Measurements from ENCODE around the gene MRS2. TPM values are rescaled to one million over a fixed set of nuclear protein-coding genes. Genes with fewer than 3 reads are reported as not detected.
"Not testable (repeated sequence)": the region's sequence is repeated elsewhere in the genome, so short reads cannot be mapped to it uniquely, and the experiment has no call there.

The MRS2 gene
- total RNA-seq, 1 experiment from 2014 or later, result 37.3 TPM

DNA sequence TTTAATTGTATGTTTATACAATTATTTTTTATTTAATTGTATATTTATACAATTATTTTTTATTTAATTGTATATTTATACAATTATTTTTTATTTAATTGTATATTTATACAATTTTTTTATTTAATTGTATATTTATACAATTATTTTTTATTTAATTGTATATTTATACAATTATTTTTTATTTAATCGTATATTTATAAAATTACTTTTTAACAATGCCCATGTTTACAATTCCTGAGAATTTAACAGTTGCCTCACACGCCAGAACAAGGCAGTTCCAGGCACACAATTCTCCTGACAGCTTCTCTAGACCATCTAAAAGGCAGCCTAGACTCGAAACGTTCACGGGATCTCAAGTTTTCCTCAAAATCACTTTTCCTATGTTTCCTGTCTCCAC, 40.4 kb upstream of the MRS2 start:
- not testable (repeated sequence) for H3K4me3 ChIP-seq (ENCODE audit: low read length); H3K9me3 ChIP-seq (ENCODE audit: low read length); H3K4me2 ChIP-seq (ENCODE audit: low read depth, low read length, poor library complexity, severe bottlenecking); H2AFZ ChIP-seq (ENCODE audit: low read length); H4K20me1 ChIP-seq (ENCODE audit: insufficient read depth, low read depth, low read length); H3K4me1 ChIP-seq (ENCODE audit: low read length); H3K9me2 ChIP-seq (replicated peaks; ENCODE audit: insufficient read depth, low read length); H3K9ac ChIP-seq (ENCODE audit: low read length); H3K27me3 ChIP-seq (ENCODE audit: low read length); H3K27ac ChIP-seq (ENCODE audit: low read length); H3K79me2 ChIP-seq (ENCODE audit: low read length); DNase-seq; H3K36me3 ChIP-seq (ENCODE audit: insufficient read depth, low read length)

- not testable (repeated sequence) for H3K9ac ChIP-seq (ENCODE audit: low read length); DNase-seq; H2AFZ ChIP-seq (ENCODE audit: low read length); H3K4me2 ChIP-seq (ENCODE audit: low read depth, low read length, poor library complexity, severe bottlenecking); H3K9me2 ChIP-seq (replicated peaks; ENCODE audit: insufficient read depth, low read length); H3K27ac ChIP-seq (ENCODE audit: low read length); H3K9me3 ChIP-seq (ENCODE audit: low read length); H3K4me3 ChIP-seq (ENCODE audit: low read length); H3K4me1 ChIP-seq (ENCODE audit: low read length); H3K79me2 ChIP-seq (ENCODE audit: low read length); H4K20me1 ChIP-seq (ENCODE audit: insufficient read depth, low read depth, low read length); H3K27me3 ChIP-seq (ENCODE audit: low read length); H3K36me3 ChIP-seq (ENCODE audit: insufficient read depth, low read length)
Measured at GRCh38 chr6:24365103-24365633, 37.6 kb upstream of the MRS2 start.

- H3K79me2 ChIP-seq (ENCODE audit: low read length), result no peaks in the 10 kb centered on the region
- no peak overlapping the region for H3K9ac ChIP-seq (ENCODE audit: low read length)
- H2AFZ ChIP-seq (ENCODE audit: low read length), result no peak overlapping the region
- H3K4me2 ChIP-seq (ENCODE audit: low read depth, low read length, poor library complexity, severe bottlenecking), result no peak overlapping the region
- no peaks in the 10 kb centered on the region for H3K9me3 ChIP-seq (ENCODE audit: low read length)
- no peaks in the 10 kb centered on the region for H3K4me1 ChIP-seq (ENCODE audit: low read length)
- H4K20me1 ChIP-seq (ENCODE audit: insufficient read depth, low read depth, low read length), result no peaks in the 10 kb centered on the region
- no peak overlapping the region for H3K4me3 ChIP-seq (ENCODE audit: low read length)
- H3K27ac ChIP-seq (ENCODE audit: low read length), result no peak overlapping the region
- no peak for DNase-seq
- no peaks in the 10 kb centered on the region for H3K27me3 ChIP-seq (ENCODE audit: low read length)
- H3K36me3 ChIP-seq (ENCODE audit: insufficient read depth, low read length), result no peaks in the 10 kb centered on the region
- no peaks in the 10 kb centered on the region for H3K9me2 ChIP-seq (replicated peaks; ENCODE audit: insufficient read depth, low read length)
Measured at GRCh38 chr6:24374612-24375011, 28.1 kb upstream of the MRS2 start.

- H3K79me2 ChIP-seq (ENCODE audit: low read length), result no peaks in the 10 kb centered on the region
- no peaks in the 10 kb centered on the region for H3K27me3 ChIP-seq (ENCODE audit: low read length)
- H3K9me3 ChIP-seq (ENCODE audit: low read length), result no peaks in the 10 kb centered on the region
- H3K4me3 ChIP-seq (ENCODE audit: low read length), result no peak overlapping the region
- DNase-seq, result no peak
- H3K9me2 ChIP-seq (replicated peaks; ENCODE audit: insufficient read depth, low read length), result no peaks in the 10 kb centered on the region
- no peak overlapping the region for H2AFZ ChIP-seq (ENCODE audit: low read length)
- no peak overlapping the region for H3K27ac ChIP-seq (ENCODE audit: low read length)
- H3K4me1 ChIP-seq (ENCODE audit: low read length), result no peaks in the 10 kb centered on the region
- H3K36me3 ChIP-seq (ENCODE audit: insufficient read depth, low read length), result no peaks in the 10 kb centered on the region
- no peaks in the 10 kb centered on the region for H4K20me1 ChIP-seq (ENCODE audit: insufficient read depth, low read depth, low read length)
- no peak overlapping the region for H3K4me2 ChIP-seq (ENCODE audit: low read depth, low read length, poor library complexity, severe bottlenecking)
- no peak overlapping the region for H3K9ac ChIP-seq (ENCODE audit: low read length)
Measured at GRCh38 chr6:24376871-24377270, 25.9 kb upstream of the MRS2 start.

DNA sequence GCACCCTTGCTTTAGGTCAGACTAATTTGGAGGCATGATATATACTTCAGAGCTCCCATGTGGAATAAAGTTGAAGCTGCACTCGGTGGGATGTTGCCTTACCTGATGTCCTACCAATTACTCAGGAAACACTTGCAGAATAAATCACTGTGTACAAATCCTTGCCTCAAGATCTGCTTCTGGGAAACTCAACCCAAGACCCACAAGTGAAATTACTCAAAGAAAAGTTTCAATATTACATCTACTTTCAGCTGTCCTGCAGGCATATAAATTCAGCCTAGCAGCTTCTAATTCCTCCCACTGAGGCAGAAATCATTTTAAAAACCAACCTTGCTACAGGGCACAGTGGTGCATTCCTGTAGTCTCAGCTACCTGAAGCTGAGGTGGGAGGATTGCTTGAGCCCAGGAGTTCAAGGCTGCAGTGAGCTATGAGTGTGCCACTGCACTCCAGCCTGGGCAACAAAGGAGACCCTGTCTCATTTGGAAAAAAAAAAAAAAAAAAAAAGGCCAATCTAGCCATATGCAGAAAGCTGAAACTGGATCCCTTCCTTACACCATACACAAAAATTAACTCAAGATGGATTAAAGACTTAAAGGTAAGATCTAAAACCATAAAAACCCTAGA, 24.2 kb upstream of the MRS2 start:
- no peak for DNase-seq
- Histone ChIP-seq H3K9ac (ENCODE audit: low read length) (no peak overlapping the region), H3K27ac (ENCODE audit: low read length) (no peak overlapping the region), H3K4me1 (ENCODE audit: low read length) (no peaks in the 10 kb centered on the region), H3K4me3 (ENCODE audit: low read length) (no peak overlapping the region), H3K4me2 (ENCODE audit: low read depth, low read length, poor library complexity, severe bottlenecking) (no peak overlapping the region), H3K9me2 (replicated peaks; ENCODE audit: insufficient read depth, low read length) (no peaks in the 10 kb centered on the region), H3K36me3 (ENCODE audit: insufficient read depth, low read length) (no peaks in the 10 kb centered on the region), H3K9me3 (ENCODE audit: low read length) (no peaks in the 10 kb centered on the region), H2AFZ (ENCODE audit: low read length) (no peak overlapping the region), H3K79me2 (ENCODE audit: low read length) (no peaks in the 10 kb centered on the region), H4K20me1 (ENCODE audit: insufficient read depth, low read depth, low read length) (no peaks in the 10 kb centered on the region), H3K27me3 (ENCODE audit: low read length) (no peaks in the 10 kb centered on the region)

GRCh38 chr6:24381476-24382219, 21.1 kb upstream of the MRS2 start:
- Histone ChIP-seq H3K36me3 (ENCODE audit: insufficient read depth, low read length) (no peaks in the 10 kb centered on the region), H3K27me3 (ENCODE audit: low read length) (no peaks in the 10 kb centered on the region), H3K27ac (ENCODE audit: low read length) (no peak overlapping the region), H3K4me3 (ENCODE audit: low read length) (no peak overlapping the region), H4K20me1 (ENCODE audit: insufficient read depth, low read depth, low read length) (no peaks in the 10 kb centered on the region), H3K4me1 (ENCODE audit: low read length) (no peaks in the 10 kb centered on the region), H2AFZ (ENCODE audit: low read length) (no peak overlapping the region), H3K9ac (ENCODE audit: low read length) (no peak overlapping the region), H3K4me2 (ENCODE audit: low read depth, low read length, poor library complexity, severe bottlenecking) (no peak overlapping the region), H3K79me2 (ENCODE audit: low read length) (no peaks in the 10 kb centered on the region), H3K9me3 (ENCODE audit: low read length) (no peaks in the 10 kb centered on the region), H3K9me2 (replicated peaks; ENCODE audit: insufficient read depth, low read length) (no peaks in the 10 kb centered on the region)
- DNase-seq, result no peak

DNA sequence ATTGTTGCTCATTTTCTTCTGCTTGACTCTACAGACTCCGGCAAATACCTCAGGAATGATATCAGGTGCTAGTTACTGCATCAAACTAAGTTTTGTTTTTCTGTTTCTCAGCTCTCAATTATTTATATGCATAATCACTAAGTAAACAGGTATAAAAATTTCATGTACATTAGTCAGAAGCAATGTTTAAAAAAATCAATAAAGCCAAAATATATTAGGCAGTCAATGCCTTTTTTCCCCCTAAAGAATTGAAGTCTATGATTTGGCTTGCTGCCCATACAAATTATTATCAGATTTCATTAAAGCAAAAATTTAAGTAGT, 20.6 kb upstream of the MRS2 start:
- no peak overlapping the region for H3K4me3 ChIP-seq (ENCODE audit: low read length)
- H3K9me2 ChIP-seq (replicated peaks; ENCODE audit: insufficient read depth, low read length), result no peaks in the 10 kb centered on the region
- no peaks in the 10 kb centered on the region for H3K4me1 ChIP-seq (ENCODE audit: low read length)
- no peak overlapping the region for H3K4me2 ChIP-seq (ENCODE audit: low read depth, low read length, poor library complexity, severe bottlenecking)
- H3K9ac ChIP-seq (ENCODE audit: low read length), result no peak overlapping the region
- no peaks in the 10 kb centered on the region for H4K20me1 ChIP-seq (ENCODE audit: insufficient read depth, low read depth, low read length)
- no peaks in the 10 kb centered on the region for H3K27me3 ChIP-seq (ENCODE audit: low read length)
- H3K36me3 ChIP-seq (ENCODE audit: insufficient read depth, low read length), result no peaks in the 10 kb centered on the region
- no peak overlapping the region for H2AFZ ChIP-seq (ENCODE audit: low read length)
- no peak for DNase-seq
- no peaks in the 10 kb centered on the region for H3K9me3 ChIP-seq (ENCODE audit: low read length)
- H3K79me2 ChIP-seq (ENCODE audit: low read length), result no peaks in the 10 kb centered on the region
- H3K27ac ChIP-seq (ENCODE audit: low read length), result no peak overlapping the region

DNA sequence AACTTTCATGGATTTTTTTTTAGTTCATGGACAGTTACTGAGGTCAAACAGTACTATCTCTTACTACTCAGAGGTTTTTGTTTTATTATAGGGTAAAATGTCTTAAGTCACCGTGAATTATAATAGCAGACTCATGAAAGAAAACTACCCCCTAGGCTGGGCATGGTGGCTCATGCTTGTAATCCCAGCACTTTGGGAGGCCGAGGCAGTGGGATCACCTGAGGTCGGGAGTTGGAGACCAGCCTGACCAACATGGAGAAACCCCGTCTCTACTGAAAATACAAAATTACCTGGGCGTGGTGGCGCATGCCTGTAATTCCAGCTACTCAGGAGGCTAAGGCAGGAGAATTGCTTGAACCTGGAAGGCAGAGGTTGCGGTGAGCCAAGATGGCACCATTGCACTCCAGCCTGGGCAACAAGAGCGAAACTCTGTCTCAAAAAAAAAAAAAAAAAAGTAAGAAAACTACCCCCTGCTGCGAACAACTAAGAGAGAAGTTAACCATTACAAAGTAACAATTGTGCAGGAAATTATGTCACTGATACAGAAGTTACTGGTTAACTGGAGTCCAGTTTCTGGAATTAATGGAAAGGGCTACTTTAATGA, 19.7 kb upstream of the MRS2 start:
- not testable (repeated sequence) for H3K9ac ChIP-seq (ENCODE audit: low read length); H3K4me2 ChIP-seq (ENCODE audit: low read depth, low read length, poor library complexity, severe bottlenecking); H3K79me2 ChIP-seq (ENCODE audit: low read length); H3K27ac ChIP-seq (ENCODE audit: low read length); DNase-seq; H3K9me2 ChIP-seq (replicated peaks; ENCODE audit: insufficient read depth, low read length); H3K27me3 ChIP-seq (ENCODE audit: low read length); H3K4me3 ChIP-seq (ENCODE audit: low read length); H2AFZ ChIP-seq (ENCODE audit: low read length); H3K9me3 ChIP-seq (ENCODE audit: low read length); H3K36me3 ChIP-seq (ENCODE audit: insufficient read depth, low read length); H3K4me1 ChIP-seq (ENCODE audit: low read length); H4K20me1 ChIP-seq (ENCODE audit: insufficient read depth, low read depth, low read length)
